HEK293 (cell line): ENCODE data around the gene INO80B.

Experiments used
- CTCF ChIA-PET: fragments of 350-600 bp; formaldehyde crosslinking; extraction: SDS; loops from one replicate; lab custom pipeline; 2021; ENCODE audit warnings: antibody characterized with exemption; lab: Yijun Ruan, JAX
- POLR2A ChIA-PET: fragments of 300-600 bp; formaldehyde crosslinking; extraction: SDS; loops from one replicate; lab custom pipeline; 2020; ENCODE audit warnings: antibody characterized with exemption, inconsistent platforms; lab: Yijun Ruan, JAX
- H3K27ac ChIP-seq: fragments of 200-500 bp; sonication (Bioruptor generic); 2 replicates; pipeline ENCODE4 v1.5.1; 2014; ENCODE audit warnings: low read depth, low read length, control low read depth, inconsistent platforms; ENCODE audit errors: extremely low read depth
- H3K36me3 ChIP-seq, 2 experiments: fragments of 200-500 bp in 1 of 2; sonication (Bioruptor generic) in 1 of 2; 1 replicate in 1 of 2; 2 replicates in 1 of 2; pipeline ENCODE4 v1.5.1; 2014 to 2017; ENCODE audit warnings: inconsistent platforms in 2 of 2, low read length in 2 of 2; ENCODE audit not compliant: control insufficient read depth in 2 of 2, insufficient read depth in 1 of 2
- H3K4me1 ChIP-seq: fragments of 200-500 bp; sonication (Bioruptor generic); 2 replicates; pipeline ENCODE4 v1.5.1; 2014; ENCODE audit warnings: mild to moderate bottlenecking, low read length, inconsistent platforms; ENCODE audit not compliant: control insufficient read depth, insufficient read depth
- H3K4me3 ChIP-seq: 2 replicates; pipeline ENCODE4 v1.5.1; 2011; ENCODE audit warnings: low read depth, mild to moderate bottlenecking, control low read depth, low read length, moderate library complexity
- H3K9me3 ChIP-seq: fragments of 200-500 bp; sonication (Bioruptor generic); 2 replicates; pipeline ENCODE4 v1.5.1; 2014; ENCODE audit warnings: low read depth, low read length, inconsistent platforms; ENCODE audit not compliant: control insufficient read depth, insufficient read depth
- FEZF1 ChIP-seq: fragments of 450-650 bp; formaldehyde crosslinking; IDR thresholded peaks from 2 replicates; pipeline ENCODE4 v1.5.1; 2016; ENCODE audit warnings: missing biosample characterization, missing genetic modification characterization
- KLF10 ChIP-seq: fragments of 450-650 bp; IDR thresholded peaks from 2 replicates; pipeline ENCODE4 v1.5.1; 2018; ENCODE audit warnings: missing biosample characterization, mild to moderate bottlenecking, missing genetic modification characterization
- PRDM4 ChIP-seq: fragments of 450-650 bp; formaldehyde crosslinking; IDR thresholded peaks from 2 replicates; pipeline ENCODE4 v1.5.1; 2017; ENCODE audit warnings: missing biosample characterization, missing genetic modification characterization
- REPIN1 ChIP-seq: fragments of 450-650 bp; formaldehyde crosslinking; IDR thresholded peaks from 2 replicates; pipeline ENCODE4 v1.5.1; 2017; ENCODE audit warnings: missing biosample characterization, missing genetic modification characterization, low read depth
- SCRT1 ChIP-seq: fragments of 450-650 bp; formaldehyde crosslinking; IDR thresholded peaks from 2 replicates; pipeline ENCODE4 v1.5.1; 2016; ENCODE audit warnings: missing biosample characterization, missing genetic modification characterization, borderline replicate concordance
- ZBTB17 ChIP-seq: fragments of 450-650 bp; formaldehyde crosslinking; IDR thresholded peaks from 2 replicates; pipeline ENCODE4 v1.5.1; 2016; ENCODE audit warnings: missing biosample characterization, missing genetic modification characterization
- ZBTB20 ChIP-seq: fragments of 450-650 bp; formaldehyde crosslinking; IDR thresholded peaks from 2 replicates; pipeline ENCODE4 v1.5.1; 2016; ENCODE audit warnings: missing biosample characterization, missing genetic modification characterization
- ZBTB21 ChIP-seq: fragments of 450-650 bp; formaldehyde crosslinking; IDR thresholded peaks from 2 replicates; pipeline ENCODE4 v1.5.1; 2017; ENCODE audit warnings: missing biosample characterization, missing genetic modification characterization
- ZBTB8A ChIP-seq: fragments of 450-650 bp; formaldehyde crosslinking; IDR thresholded peaks from 2 replicates; pipeline ENCODE4 v1.5.1; 2016; ENCODE audit warnings: missing biosample characterization, missing genetic modification characterization
- ZNF223 ChIP-seq: fragments of 450-650 bp; formaldehyde crosslinking; IDR thresholded peaks from 2 replicates; pipeline ENCODE4 v1.5.1; 2016; ENCODE audit warnings: missing biosample characterization, missing genetic modification characterization
- ZNF266 ChIP-seq: fragments of 450-650 bp; formaldehyde crosslinking; IDR thresholded peaks from 2 replicates; pipeline ENCODE4 v1.5.1; 2016; ENCODE audit warnings: missing biosample characterization, missing genetic modification characterization, low read depth
- ZNF292 ChIP-seq: fragments of 450-650 bp; formaldehyde crosslinking; IDR thresholded peaks from 2 replicates; pipeline ENCODE4 v1.5.1; 2016; ENCODE audit warnings: low read depth, missing biosample characterization, missing genetic modification characterization, borderline replicate concordance
- ZNF335 ChIP-seq: fragments of 450-650 bp; formaldehyde crosslinking; conservative IDR thresholded peaks from 2 replicates; pipeline ENCODE4 v1.5.1; 2016; ENCODE audit warnings: missing biosample characterization, missing genetic modification characterization
- ZNF350 ChIP-seq: fragments of 450-650 bp; formaldehyde crosslinking; IDR thresholded peaks from 2 replicates; pipeline ENCODE4 v1.5.0; 2017; ENCODE audit warnings: missing biosample characterization, mild to moderate bottlenecking, missing genetic modification characterization
- ZNF488 ChIP-seq: fragments of 450-650 bp; formaldehyde crosslinking; IDR thresholded peaks from 2 replicates; pipeline ENCODE4 v1.5.1; 2016; ENCODE audit warnings: missing biosample characterization, missing genetic modification characterization
- ZSCAN23 ChIP-seq: fragments of 450-650 bp; formaldehyde crosslinking; IDR thresholded peaks from 2 replicates; pipeline ENCODE4 v1.5.1; 2016; ENCODE audit warnings: missing biosample characterization, missing genetic modification characterization
- TF ChIP-seq, protein P1 (sequence below): fragments of 450-650 bp; IDR thresholded peaks from 2 replicates; pipeline ENCODE4 v1.5.1; 2018; ENCODE audit warnings: missing biosample characterization, mild to moderate bottlenecking, missing genetic modification characterization
- TF ChIP-seq, protein P2 (sequence below): fragments of 450-650 bp; formaldehyde crosslinking; IDR thresholded peaks from 2 replicates; pipeline ENCODE4 v1.5.1; 2016; ENCODE audit warnings: missing biosample characterization, missing genetic modification characterization

INO80B gene

GRCh38 chr2:74458132-74458937 lies 3.4 kb downstream of the INO80B start, which contains the start of gene WBP1 (continued):
- TF ChIP-seq, protein P1, sequence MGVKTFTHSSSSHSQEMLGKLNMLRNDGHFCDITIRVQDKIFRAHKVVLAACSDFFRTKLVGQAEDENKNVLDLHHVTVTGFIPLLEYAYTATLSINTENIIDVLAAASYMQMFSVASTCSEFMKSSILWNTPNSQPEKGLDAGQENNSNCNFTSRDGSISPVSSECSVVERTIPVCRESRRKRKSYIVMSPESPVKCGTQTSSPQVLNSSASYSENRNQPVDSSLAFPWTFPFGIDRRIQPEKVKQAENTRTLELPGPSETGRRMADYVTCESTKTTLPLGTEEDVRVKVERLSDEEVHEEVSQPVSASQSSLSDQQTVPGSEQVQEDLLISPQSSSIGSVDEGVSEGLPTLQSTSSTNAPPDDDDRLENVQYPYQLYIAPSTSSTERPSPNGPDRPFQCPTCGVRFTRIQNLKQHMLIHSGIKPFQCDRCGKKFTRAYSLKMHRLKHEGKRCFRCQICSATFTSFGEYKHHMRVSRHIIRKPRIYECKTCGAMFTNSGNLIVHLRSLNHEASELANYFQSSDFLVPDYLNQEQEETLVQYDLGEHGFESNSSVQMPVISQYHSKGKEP: no peak
- TF ChIP-seq ZBTB17: peak; percentile 29; the same call in 1 of the 2 replicates
- TF ChIP-seq FEZF1 (tag by site-specific recombination): no peak

GRCh38 chr2:74458938-74459363 lies 4.1 kb downstream of the INO80B start:
- H3K4me3 ChIP-seq: peak overlapping the region; percentile 82
- POLR2A ChIA-PET: interaction anchor here (0.5 to 3.8 kb wide), 20 partner anchors 8 to 104 kb away, joined by 3 to 44 read pairs (median 6); partner anchors contain the start of genes AUP1, C2orf81, CCDC142 and HTRA2
- H3K27ac ChIP-seq: peak overlapping the region; percentile 56; the same call in 1 of the 2 replicates
- peaks cover 5% of the 10 kb centered on the region for H3K4me1 ChIP-seq
- TF ChIP-seq ZBTB8A (tag by site-specific recombination) (no peak), ZNF292 (no peak), ZBTB21 (tag by site-specific recombination) (no peak), KLF10 (tag by site-specific recombination) (no peak), ZSCAN23 (no peak), ZNF335 (tag by site-specific recombination) (no peak), ZNF223 (tag by site-specific recombination) (no peak), REPIN1 (tag by site-specific recombination) (no peak), PRDM4 (no peak), ZNF350 (tag by site-specific recombination) (no peak), SCRT1 (tag by site-specific recombination) (no peak), ZBTB20 (tag by site-specific recombination) (no peak), ZNF488 (tag by site-specific recombination) (no peak), ZNF266 (tag by site-specific recombination) (no peak)
- TF ChIP-seq, protein P2, sequence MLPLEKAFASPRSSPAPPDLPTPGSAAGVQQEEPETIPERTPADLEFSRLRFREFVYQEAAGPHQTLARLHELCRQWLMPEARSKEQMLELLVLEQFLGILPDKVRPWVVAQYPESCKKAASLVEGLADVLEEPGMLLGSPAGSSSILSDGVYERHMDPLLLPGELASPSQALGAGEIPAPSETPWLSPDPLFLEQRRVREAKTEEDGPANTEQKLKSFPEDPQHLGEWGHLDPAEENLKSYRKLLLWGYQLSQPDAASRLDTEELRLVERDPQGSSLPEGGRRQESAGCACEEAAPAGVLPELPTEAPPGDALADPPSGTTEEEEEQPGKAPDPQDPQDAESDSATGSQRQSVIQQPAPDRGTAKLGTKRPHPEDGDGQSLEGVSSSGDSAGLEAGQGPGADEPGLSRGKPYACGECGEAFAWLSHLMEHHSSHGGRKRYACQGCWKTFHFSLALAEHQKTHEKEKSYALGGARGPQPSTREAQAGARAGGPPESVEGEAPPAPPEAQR (tag by site-specific recombination): no peak
- no peaks in the 10 kb centered on the region for H3K9me3 ChIP-seq
- CTCF ChIA-PET: interaction anchor here (0.6 to 1.1 kb wide), 2 partner anchors 8 to 1822 kb away, joined by 3 read pairs; no protein-coding TSS in a partner anchor
- peaks cover 0 to 35% of the 10 kb centered on the region in 2 experiments; a peak in 1 of 3 replicates for H3K36me3 ChIP-seq
